HL-60 (cell line): Measurements from ENCODE around the gene EPN2.

Experiments
- DNase-seq, 2 experiments: peaks; one replicate each; pipeline ENCODE4 v3.0.0-alpha.2; 2010 to 2020; ENCODE audit warnings: low read depth in 1 of 2, low spot score in 1 of 2
- H3K27ac ChIP-seq: fragments of 250-450 bp; sonication (Bioruptor Pico); replicated peaks from 2 replicates; pipeline ENCODE4 v1.5.1; 2020; ENCODE audit warnings: mild to moderate bottlenecking, moderate library complexity
- H3K27me3 ChIP-seq: fragments of 250-450 bp; sonication (Bioruptor Pico); 2 replicates; pipeline ENCODE4 v1.5.1; 2021; ENCODE audit warnings: mild to moderate bottlenecking, moderate library complexity; ENCODE audit not compliant: insufficient read depth, poor library complexity, severe bottlenecking
- H3K4me3 ChIP-seq: replicated peaks from 2 replicates; pipeline ENCODE4 v1.5.1; 2011; ENCODE audit warnings: mild to moderate bottlenecking, control low read depth, low read length; ENCODE audit not compliant: insufficient read depth
- GABPA ChIP-seq: IDR thresholded peaks from 2 replicates; pipeline ENCODE4 v1.6.1; 2012; ENCODE audit warnings: low read depth
- POLR2AphosphoS5 ChIP-seq: IDR thresholded peaks from 2 replicates; pipeline ENCODE4 v1.6.1; 2012; ENCODE audit warnings: low read depth
- SPI1 ChIP-seq: IDR thresholded peaks from 2 replicates; pipeline ENCODE4 v1.6.1; 2012; ENCODE audit warnings: low read depth, mild to moderate bottlenecking, borderline replicate concordance
- TF ChIP-seq, protein P1 (sequence below): IDR thresholded peaks from one replicate; pipeline ENCODE4 v1.5.1; 2011; ENCODE audit warnings: low read length, control low read depth, inconsistent platforms; ENCODE audit not compliant: insufficient read depth
- TF ChIP-seq, protein P2 (sequence below): IDR thresholded peaks from 2 replicates; pipeline ENCODE4 v1.6.1; 2012; ENCODE audit warnings: low read depth; ENCODE audit not compliant: insufficient replicate concordance

Gene EPN2

DNA sequence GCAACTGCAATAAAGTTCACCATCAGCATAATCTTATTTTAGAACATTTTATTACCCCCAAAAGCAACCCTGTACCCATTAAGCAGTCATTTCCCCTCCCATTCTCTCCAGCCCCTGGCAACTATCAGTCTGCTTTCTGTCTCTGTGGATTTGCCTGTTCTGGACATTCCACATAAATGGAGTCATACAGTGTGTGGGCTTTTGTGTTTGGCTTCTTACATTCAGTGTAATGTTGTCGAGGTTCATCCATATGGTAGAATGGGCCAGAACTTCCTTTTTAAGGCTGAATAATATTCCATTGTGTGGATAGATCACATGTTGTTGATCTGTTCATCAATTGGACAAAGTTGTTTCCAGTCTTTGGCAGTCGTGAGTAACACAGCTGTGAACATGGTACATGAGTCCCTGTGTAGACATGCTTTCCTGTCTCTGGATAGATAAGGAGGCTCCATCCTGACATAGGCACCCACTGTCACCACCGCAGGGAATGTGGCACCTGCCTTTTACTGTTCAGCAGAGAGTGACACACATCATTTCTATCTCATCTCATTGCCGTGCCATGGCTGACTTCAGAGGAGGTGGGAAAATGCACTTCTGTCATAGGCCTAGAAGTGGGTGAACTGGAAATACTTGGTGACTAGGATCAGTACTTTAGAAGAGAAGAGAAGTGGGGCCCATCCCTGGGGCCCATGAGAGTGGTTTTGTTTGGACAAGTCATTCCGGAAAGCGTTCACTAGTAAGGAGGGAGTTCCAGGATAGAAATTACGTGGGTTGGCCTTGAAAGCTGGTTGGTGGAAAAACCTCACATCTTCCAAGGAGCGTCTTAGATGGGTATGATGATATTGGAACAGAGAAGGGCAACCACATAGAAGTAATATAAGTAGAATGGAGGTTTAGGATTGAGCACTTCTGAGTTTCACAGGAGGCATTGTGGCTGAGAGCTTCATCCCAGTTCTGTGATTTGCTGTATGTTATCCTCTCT lies 25.8 kb downstream of the EPN2 start:
- TF ChIP-seq, protein P1, sequence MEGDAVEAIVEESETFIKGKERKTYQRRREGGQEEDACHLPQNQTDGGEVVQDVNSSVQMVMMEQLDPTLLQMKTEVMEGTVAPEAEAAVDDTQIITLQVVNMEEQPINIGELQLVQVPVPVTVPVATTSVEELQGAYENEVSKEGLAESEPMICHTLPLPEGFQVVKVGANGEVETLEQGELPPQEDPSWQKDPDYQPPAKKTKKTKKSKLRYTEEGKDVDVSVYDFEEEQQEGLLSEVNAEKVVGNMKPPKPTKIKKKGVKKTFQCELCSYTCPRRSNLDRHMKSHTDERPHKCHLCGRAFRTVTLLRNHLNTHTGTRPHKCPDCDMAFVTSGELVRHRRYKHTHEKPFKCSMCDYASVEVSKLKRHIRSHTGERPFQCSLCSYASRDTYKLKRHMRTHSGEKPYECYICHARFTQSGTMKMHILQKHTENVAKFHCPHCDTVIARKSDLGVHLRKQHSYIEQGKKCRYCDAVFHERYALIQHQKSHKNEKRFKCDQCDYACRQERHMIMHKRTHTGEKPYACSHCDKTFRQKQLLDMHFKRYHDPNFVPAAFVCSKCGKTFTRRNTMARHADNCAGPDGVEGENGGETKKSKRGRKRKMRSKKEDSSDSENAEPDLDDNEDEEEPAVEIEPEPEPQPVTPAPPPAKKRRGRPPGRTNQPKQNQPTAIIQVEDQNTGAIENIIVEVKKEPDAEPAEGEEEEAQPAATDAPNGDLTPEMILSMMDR = no peak
- no peak for TF ChIP-seq GABPA
- no peak for TF ChIP-seq POLR2AphosphoS5
- TF ChIP-seq, protein P2, sequence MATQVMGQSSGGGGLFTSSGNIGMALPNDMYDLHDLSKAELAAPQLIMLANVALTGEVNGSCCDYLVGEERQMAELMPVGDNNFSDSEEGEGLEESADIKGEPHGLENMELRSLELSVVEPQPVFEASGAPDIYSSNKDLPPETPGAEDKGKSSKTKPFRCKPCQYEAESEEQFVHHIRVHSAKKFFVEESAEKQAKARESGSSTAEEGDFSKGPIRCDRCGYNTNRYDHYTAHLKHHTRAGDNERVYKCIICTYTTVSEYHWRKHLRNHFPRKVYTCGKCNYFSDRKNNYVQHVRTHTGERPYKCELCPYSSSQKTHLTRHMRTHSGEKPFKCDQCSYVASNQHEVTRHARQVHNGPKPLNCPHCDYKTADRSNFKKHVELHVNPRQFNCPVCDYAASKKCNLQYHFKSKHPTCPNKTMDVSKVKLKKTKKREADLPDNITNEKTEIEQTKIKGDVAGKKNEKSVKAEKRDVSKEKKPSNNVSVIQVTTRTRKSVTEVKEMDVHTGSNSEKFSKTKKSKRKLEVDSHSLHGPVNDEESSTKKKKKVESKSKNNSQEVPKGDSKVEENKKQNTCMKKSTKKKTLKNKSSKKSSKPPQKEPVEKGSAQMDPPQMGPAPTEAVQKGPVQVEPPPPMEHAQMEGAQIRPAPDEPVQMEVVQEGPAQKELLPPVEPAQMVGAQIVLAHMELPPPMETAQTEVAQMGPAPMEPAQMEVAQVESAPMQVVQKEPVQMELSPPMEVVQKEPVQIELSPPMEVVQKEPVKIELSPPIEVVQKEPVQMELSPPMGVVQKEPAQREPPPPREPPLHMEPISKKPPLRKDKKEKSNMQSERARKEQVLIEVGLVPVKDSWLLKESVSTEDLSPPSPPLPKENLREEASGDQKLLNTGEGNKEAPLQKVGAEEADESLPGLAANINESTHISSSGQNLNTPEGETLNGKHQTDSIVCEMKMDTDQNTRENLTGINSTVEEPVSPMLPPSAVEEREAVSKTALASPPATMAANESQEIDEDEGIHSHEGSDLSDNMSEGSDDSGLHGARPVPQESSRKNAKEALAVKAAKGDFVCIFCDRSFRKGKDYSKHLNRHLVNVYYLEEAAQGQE = no peak
- TF ChIP-seq SPI1 = no peak
- Histone ChIP-seq H3K4me3 (no peak overlapping the region), H3K27me3 (no peaks in the 10 kb centered on the region), H3K27ac (no peak overlapping the region)
- no peak for DNase-seq

DNA sequence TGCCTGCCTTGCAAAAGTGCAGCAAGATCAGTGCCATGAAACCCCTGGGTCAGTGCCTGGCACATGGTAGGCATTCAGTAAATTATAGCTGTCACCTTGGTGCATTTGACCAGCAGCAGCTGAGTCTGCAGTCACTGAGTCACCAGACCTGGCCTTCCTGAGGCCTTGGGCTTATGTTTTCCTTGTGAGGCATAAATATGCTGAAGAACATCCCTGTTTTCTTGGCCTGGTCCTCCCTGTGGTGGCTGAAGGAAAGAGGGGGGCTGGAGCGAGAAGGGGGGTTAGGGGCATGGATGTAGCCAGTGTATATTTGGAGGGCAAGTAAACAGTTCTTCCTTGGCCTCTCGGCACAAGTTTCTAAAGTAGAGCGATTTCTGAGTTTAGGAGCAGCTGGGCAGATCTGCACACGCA lies 26.5 kb downstream of the EPN2 start:
- Histone ChIP-seq H3K27ac (no peak overlapping the region), H3K4me3 (no peak overlapping the region), H3K27me3 (no peaks in the 10 kb centered on the region)
- DNase-seq = no peak
- TF ChIP-seq SPI1 = no peak
- TF ChIP-seq, protein P2 = no peak
- no peak for TF ChIP-seq POLR2AphosphoS5
- no peak for TF ChIP-seq GABPA
- TF ChIP-seq, protein P1 = no peak

DNA sequence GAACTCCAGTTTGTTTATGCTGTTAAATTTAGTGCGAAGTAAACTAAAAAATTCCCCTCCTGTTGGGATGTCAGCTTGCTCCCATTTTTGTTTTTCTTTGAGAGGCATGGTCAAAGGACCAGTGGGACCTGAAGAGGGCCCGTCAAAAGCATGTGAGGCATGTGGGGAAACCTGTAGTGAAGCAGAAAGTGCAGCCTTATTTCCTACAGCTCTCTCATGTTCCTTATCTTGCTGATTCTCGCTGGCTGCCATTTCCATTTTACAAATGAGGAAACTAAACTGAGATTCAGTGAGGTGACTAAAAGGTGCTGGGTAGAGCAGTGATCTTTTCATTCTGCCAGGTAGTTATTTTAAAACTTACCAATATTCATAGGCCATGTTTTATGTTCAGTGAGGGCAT lies 27.1 kb downstream of the EPN2 start:
- no peak for TF ChIP-seq GABPA
- TF ChIP-seq, protein P2 = no peak
- TF ChIP-seq, protein P1 = no peak
- no peak for TF ChIP-seq SPI1
- no peak for TF ChIP-seq POLR2AphosphoS5
- Histone ChIP-seq H3K4me3 (no peak overlapping the region), H3K27me3 (no peaks in the 10 kb centered on the region), H3K27ac (no peak overlapping the region)
- DNase-seq = no peak
